Measurements from ENCODE around the gene MED13L.

- no peak for TF ChIP-seq REST (IDR thresholded peaks at IDR 0.05; ENCODE audit: insufficient read depth in 1 of 2, low read depth in 2 of 2, low read length in 2 of 2)
- TF ChIP-seq POLR2AphosphoS5 (IDR thresholded peaks at IDR 0.05; ENCODE audit: low read depth, low read length) = no peak
- no peak for TF ChIP-seq FOXP2 (optimal IDR thresholded peaks at IDR 0.05; ENCODE audit: borderline replicate concordance, extremely low read depth, extremely low read length, insufficient read depth)
- no peak for TF ChIP-seq SIN3A (IDR thresholded peaks at IDR 0.05; ENCODE audit: borderline replicate concordance, insufficient read depth, low read length)
- no peak for TF ChIP-seq TAF1 (IDR thresholded peaks at IDR 0.05; ENCODE audit: borderline replicate concordance, insufficient read depth, low read length)
These were observed 173.2 kb downstream of the MED13L start for GRCh38 chr12:116104167-116104767.

Data from PFSK-1 (cell line).